ENCODE data around the gene LYL1. TPM values are rescaled to one million over a fixed set of nuclear protein-coding genes. Genes with fewer than 3 reads are reported as not detected.

Gene LYL1
- total RNA-seq, 8 experiments from 2014 or later: 0.11 to 1.3 (median 0.58) TPM; not detected in 1

DNA sequence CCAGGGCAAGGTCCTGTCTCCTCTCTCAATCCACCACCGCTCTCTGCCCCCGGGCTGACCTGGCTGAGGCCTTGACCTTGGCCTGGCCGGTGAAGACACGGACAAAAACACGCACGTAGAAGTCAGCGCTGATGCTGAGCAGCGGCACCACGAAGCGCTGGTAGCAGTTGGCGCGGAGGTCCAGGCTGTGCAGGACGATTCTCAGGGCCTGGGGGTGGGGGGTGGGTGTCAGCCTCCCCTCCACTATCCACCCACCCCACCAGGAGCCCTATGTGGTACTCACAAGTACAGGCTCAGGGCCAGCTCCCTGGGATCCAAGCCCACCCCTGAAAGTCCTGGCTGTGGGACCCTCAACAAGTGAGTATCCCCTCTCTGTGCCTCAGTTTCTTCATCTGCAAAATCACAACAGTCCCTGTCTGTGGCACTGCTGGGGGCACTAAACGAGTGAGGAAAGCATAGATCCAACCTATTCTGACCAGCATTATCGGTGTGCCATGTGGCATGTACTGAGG is 7.5 kb upstream of the LYL1 start:
- in situ Hi-C loops (cut with MboI; ENCODE audit: low pct_unique_long_range_greater_than_20kb in 2 of 9, low sequenced_read_pairs in 9 of 9, unreplicated experiment in 9 of 9): no loop called here
- ATAC-seq (replicated peaks in 6 of 8): peak in 1 of 8 experiments; percentile 11
- no peaks in the 10 kb centered on the region for H3K4me1 ChIP-seq (replicated peaks in 1 of 2)
- no peak overlapping the region for H3K27ac ChIP-seq
- H3K4me3 ChIP-seq: no peak overlapping the region
- 90 to 95% methylated on average over 2 to 7 of the region's 15 CpGs; no CpG with 5 or more reads in 8 of the 10 experiments for WGBS, 10 experiments

DNA sequence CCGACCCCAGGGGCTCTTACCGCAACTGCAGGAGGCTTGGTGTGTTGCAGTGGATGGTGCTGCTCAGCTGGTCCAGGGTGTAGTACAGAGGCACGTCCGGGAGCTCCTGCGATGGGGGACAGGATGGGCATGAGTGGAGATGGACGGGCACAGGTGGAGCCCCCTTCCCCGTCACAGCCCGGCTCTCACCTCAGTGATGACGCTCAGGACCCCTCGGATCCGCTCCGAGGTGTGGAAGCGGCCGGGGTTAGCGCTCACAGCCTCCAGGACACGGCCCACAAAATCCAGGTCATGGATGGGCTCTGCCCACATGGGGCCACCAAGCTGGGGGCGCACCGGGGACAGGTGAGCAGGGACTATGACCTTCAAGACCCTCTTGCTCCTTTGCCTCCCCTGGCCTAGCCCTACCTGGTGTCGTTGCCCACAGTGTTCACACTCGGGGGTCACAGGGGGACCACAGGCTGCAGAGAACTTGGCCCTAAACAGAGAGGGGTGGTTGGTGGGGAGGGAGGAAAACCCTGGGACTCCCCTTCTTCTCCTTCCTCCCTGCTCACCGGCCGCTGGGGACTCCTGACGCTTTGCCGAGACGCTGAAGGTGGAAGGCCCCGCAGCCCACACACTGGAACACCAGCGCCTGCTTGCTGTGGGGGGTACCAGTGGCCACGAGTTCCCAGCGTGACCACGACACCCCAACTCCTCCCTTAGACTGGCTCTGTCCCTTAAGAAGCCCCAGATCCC is 6.9 kb upstream of the LYL1 start:
- H3K27ac ChIP-seq: no peak overlapping the region
- in situ Hi-C loops (cut with MboI; ENCODE audit: low pct_unique_long_range_greater_than_20kb in 2 of 9, low sequenced_read_pairs in 9 of 9, unreplicated experiment in 9 of 9): no loop called here
- H3K4me3 ChIP-seq: no peak overlapping the region
- H3K4me1 ChIP-seq (replicated peaks in 1 of 2): no peaks in the 10 kb centered on the region
- WGBS, 10 experiments: 89 to 100% (median 96%) methylated on average over 1 to 12 of the region's 30 CpGs; no CpG with 5 or more reads in 3 of the 10 experiments
- ATAC-seq (replicated peaks in 6 of 8): peak in 5 of 8 experiments; percentile 7 to 22 (median 13)

DNA sequence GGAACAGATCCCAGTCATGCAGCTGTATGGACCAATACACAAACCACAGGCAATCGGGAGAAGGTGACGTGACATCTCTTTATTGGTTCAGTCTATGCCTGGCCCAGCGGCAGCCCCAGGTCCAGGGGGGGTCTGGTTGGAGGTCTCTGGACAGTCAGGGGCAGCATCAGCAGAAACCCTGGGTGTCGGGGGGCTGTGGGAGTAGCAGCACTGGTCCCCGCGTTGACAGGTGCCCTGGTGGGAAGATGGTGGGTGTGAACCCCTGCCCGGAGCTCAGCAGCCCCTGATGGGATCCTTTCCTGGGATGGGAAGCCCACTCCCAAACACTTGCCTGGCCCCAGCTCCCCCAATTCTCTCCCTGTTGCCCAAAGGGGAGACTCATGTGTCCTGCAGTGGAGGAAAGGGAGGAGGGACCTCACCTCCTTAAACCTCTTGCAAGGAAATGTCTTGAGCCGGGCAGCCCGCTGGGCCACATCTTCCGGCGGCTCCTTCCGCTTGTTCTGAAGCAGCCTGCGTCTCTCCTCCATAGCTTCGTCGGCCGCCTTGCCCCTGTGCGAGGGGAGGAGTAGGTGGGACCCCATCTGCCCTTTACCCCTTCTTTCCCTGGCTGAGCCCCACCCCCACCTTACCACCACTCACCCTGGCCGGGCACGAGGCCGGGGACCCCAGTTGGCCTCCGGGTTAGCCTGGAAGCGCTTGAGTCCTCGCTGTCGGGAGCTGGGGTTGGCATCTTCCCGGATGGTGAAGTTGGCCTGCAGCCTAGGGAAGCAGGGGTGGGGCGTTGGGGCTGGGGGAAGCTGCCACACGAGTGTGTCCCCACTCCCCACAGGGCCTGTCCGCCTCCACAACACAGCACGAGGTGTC is 2.4 kb upstream of the LYL1 start:
- WGBS, 10 experiments: 80 to 93% methylated on average over 1 to 3 of the region's 29 CpGs; no CpG with 5 or more reads in 8 of the 10 experiments
- peaks cover 0 to 5% of the 10 kb centered on the region in 2 donors for H3K4me1 ChIP-seq (replicated peaks in 1 of 2)
- H3K4me3 ChIP-seq: no peak overlapping the region
- in situ Hi-C loops (cut with MboI; ENCODE audit: low pct_unique_long_range_greater_than_20kb in 2 of 9, low sequenced_read_pairs in 9 of 9, unreplicated experiment in 9 of 9): no loop called here
- H3K27ac ChIP-seq: no peak overlapping the region
- peak in 1 of 8 experiments; percentile 2 for ATAC-seq (replicated peaks in 6 of 8)

DNA sequence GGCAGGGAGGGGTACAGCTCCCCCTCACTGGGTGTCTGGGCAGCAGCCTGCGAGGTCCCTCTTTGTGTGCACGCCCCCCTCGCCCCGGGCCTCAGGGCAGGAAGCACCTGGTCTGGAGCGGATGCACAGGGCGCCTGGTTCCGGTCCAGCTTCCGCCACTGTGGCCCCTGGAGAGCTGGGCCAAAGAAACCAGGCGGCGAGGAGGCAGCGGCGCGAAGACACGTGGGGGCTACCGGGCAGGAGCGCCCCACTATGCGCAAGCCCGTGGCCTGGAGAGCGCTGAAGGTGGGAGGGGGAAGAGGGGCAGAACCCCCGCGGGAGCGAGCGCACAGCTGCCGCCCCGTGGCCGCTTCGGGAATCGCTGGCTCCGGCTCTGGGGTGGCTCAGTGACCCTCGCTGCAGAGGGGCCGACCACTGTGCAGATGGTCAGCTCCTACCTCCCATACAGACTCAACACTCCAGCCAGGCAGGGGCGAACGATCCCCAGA is 1.7 kb upstream of the LYL1 start:
- Histone ChIP-seq H3K4me3 (no peak overlapping the region), H3K4me1 (replicated peaks in 1 of 2) (peaks cover 0 to 5% of the 10 kb centered on the region in 2 donors), H3K27ac (no peak overlapping the region)
- in situ Hi-C loops (cut with MboI; ENCODE audit: low pct_unique_long_range_greater_than_20kb in 2 of 9, low sequenced_read_pairs in 9 of 9, unreplicated experiment in 9 of 9): no loop called here
- 80 to 100% (median 94%) methylated on average over 1 to 4 of the region's 33 CpGs; no CpG with 5 or more reads in 6 of the 10 experiments for WGBS, 10 experiments
- ATAC-seq (replicated peaks in 6 of 8): peak in 4 of 8 experiments; percentile 5 to 21 (median 6)

DNA sequence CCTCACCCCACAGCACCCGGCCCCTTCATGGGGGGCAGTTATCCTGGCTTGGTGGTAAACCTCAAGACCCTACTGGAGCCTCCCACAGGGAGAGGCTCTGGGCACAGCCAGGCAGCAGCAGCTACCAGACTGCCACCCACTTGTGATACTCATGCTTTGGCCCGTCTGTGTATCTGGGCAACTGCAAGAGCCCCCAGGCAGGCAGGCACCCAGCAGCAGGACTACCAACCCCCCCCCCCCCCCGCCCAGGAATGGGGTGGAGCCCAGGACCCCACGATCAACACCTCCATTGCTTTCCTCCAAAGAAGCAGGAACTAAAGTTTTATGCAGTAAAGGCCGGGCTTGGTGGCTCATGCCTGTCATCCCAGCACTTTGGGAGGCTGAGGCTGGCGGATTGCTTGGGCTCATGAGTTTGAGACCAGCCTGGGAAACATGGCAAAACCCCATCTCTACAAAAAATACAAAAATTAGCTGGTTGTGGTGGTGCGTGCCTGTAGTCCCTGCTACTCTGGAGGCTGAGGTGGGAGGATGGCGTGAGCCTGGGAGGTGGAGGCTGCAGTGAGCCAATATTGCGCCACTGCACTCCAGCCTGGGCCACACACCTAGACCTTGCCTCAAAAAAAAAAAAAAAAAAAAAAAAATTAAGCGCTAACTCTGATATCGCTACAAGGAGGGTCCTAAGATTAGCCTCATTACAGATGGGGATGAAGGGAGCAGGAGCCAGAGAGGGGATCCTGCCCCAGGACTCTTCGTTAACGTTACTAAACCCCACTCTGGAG is 1.1 kb upstream of the LYL1 start:
- ATAC-seq (replicated peaks in 6 of 8): no peak
- in situ Hi-C loops (cut with MboI; ENCODE audit: low pct_unique_long_range_greater_than_20kb in 2 of 9, low sequenced_read_pairs in 9 of 9, unreplicated experiment in 9 of 9): no loop called here
- 64 to 100% (median 94%) methylated on average over 1 to 5 of the region's 13 CpGs; no CpG with 5 or more reads in 6 of the 10 experiments for WGBS, 10 experiments
- peaks cover 0 to 5% of the 10 kb centered on the region in 2 donors for H3K4me1 ChIP-seq (replicated peaks in 1 of 2)
- no peak overlapping the region for H3K27ac ChIP-seq
- no peak overlapping the region for H3K4me3 ChIP-seq

DNA sequence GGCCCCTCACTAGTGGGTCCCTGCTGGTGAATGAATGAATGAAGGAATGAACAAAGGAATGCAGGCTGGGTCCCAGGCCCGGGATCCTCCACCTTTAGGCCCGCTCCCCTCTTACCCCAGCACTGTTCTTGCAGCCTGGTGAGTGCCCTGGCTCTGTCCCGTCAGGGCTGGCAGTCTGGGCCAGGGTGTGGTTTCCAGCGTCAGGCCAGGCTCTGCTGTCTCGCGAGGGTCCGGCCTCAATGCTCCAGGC is 317 bp downstream of the LYL1 start:
- peaks cover 0 to 5% of the 10 kb centered on the region in 2 donors for H3K4me1 ChIP-seq (replicated peaks in 1 of 2)
- WGBS, 10 experiments: 40 to 73% (median 51%) methylated on average over 1 to 3 of the region's 7 CpGs; no CpG with 5 or more reads in 7 of the 10 experiments
- in situ Hi-C loops (cut with MboI; ENCODE audit: low pct_unique_long_range_greater_than_20kb in 2 of 9, low sequenced_read_pairs in 9 of 9, unreplicated experiment in 9 of 9): no loop called here
- peak in 6 of 8 experiments; percentile 7 to 72 (median 52) for ATAC-seq (replicated peaks in 6 of 8)
- H3K27ac ChIP-seq: no peak overlapping the region
- H3K4me3 ChIP-seq: no peak overlapping the region

DNA sequence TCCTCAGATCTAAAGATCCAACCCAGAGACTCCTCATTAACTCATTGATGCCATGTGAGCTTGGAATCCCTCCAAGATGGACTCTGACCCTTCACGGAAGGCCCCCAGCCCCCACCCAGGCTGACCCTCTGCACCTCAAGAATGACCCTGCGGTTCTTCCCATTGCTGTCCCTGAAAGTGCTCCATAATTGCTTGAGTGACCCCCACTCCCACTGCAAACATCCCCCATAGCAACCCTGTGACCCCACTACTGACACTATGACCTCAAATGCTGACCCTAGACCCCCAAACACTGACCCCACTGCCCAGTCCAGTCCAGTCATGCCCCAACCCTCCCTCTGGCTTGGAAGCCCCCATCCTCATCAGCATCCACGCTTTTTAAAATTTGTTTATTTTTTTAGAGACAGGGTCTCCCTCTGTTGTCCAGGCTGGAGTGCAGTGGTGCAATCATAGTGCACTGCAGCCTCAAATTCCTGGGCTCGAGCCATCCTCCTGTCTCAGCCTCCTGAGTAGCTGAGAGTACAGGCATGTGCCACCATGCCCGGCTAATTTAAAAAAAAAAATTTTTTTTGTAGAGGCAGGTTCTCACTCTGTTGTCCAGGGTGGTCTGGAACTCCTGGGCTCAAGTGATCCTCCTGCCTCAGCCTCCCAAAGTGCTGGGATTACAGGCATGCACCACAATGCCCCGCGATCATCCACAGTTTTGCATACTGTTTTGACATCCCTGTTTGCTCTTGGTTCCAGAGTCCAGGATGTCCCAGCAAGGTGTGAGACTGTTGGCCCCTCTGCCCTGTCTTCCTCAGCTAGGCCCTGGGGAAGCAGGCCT is 855 bp downstream of the LYL1 start:
- Histone ChIP-seq H3K4me3 (no peak overlapping the region), H3K27ac (no peak overlapping the region), H3K4me1 (replicated peaks in 1 of 2) (peaks cover 0 to 5% of the 10 kb centered on the region in 2 donors)
- 60 to 100% (median 87%) methylated on average over 1 to 5 of the region's 7 CpGs; no CpG with 5 or more reads in 4 of the 10 experiments for WGBS, 10 experiments
- no peak for ATAC-seq (replicated peaks in 6 of 8)
- in situ Hi-C loops (cut with MboI; ENCODE audit: low pct_unique_long_range_greater_than_20kb in 2 of 9, low sequenced_read_pairs in 9 of 9, unreplicated experiment in 9 of 9): no loop called here

DNA sequence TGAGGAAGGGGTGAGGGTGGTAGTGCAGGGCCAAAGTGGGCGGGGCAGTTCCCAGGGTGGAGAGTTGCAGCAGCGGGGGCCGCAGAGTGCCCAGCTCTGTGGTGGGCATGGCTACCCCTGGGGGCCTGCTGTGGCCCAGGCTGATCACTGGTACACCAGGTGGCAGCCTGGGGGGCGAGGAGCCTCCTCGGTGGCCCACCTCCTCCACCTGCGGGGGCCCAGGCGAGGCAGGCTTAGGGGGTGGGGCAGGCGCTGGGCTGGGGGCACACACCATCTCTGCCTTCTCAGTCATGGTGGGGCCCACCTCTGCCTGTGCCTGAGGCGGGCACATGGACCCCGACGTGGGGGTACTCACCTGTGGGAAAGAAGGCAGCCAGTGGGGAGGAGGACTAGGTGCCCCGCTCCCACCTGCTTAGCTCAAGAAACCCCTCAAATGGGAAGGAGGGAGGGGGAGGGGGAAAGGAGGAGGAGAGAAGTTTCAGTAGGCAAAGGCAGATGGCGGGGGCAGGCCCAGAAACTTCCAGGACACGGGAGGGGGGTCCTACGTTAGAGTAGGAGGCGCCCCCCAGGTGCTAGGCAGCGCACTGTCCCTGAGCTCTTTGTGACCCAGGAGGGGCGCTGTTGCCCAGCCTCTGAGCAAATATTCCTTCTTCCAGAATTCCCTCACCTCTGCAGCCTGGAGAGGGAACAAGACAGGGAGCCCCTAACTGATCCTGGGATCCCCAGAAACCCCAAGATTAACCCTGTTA is 1.6 kb downstream of the LYL1 start:
- peaks cover 3 to 12% of the 10 kb centered on the region in 2 donors for H3K4me1 ChIP-seq (replicated peaks in 1 of 2)
- H3K27ac ChIP-seq: no peak overlapping the region
- ATAC-seq (replicated peaks in 6 of 8): no peak

DNA sequence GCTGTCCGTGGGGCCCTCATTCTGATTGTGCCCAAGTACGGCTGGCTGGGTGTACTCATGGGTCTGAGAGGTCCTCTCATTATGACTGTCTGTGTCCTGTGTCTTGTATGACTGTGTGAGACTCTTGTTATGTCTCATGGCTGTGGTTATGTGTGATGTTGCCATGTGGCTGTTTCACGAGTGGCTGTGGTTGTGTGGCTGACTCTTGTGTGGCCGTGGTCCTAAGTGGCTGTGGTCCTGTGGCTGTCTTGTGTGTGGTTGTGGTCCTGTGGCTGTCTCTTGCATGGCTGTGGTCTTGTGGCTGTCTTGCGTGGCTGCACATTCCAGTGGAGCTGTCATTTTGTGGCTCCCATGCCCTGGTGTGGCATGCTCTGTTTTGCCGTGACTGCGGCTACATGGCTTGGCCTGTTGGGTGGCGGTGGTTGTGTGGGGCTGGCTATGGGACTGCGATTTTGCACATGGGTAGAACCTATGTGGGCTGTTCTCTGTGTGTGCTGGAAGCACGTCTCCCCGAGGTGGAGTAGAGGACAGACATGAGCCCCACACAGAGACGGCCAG is 2.5 kb downstream of the LYL1 start:
- H3K4me1 ChIP-seq (replicated peaks in 1 of 2): peaks cover 6 to 21% of the 10 kb centered on the region in 2 donors
- 62 to 100% (median 80%) methylated on average over 1 to 6 of the region's 12 CpGs; no CpG with 5 or more reads in 6 of the 10 experiments for WGBS, 10 experiments
- in situ Hi-C loops (cut with MboI; ENCODE audit: low pct_unique_long_range_greater_than_20kb in 2 of 9, low sequenced_read_pairs in 9 of 9, unreplicated experiment in 9 of 9): no loop called here
- no peak overlapping the region for H3K27ac ChIP-seq
- ATAC-seq (replicated peaks in 6 of 8): no peak
- no peak overlapping the region for H3K4me3 ChIP-seq

More for the DNA sequence above, 1.6 kb downstream of the LYL1 start:
- WGBS, 10 experiments: 68% methylated on average over 3 of the region's 18 CpGs; no CpG with 5 or more reads in 9 of the 10 experiments
- in situ Hi-C loops (cut with MboI; ENCODE audit: low pct_unique_long_range_greater_than_20kb in 2 of 9, low sequenced_read_pairs in 9 of 9, unreplicated experiment in 9 of 9): no loop called here
- no peak overlapping the region for H3K4me3 ChIP-seq

DNA sequence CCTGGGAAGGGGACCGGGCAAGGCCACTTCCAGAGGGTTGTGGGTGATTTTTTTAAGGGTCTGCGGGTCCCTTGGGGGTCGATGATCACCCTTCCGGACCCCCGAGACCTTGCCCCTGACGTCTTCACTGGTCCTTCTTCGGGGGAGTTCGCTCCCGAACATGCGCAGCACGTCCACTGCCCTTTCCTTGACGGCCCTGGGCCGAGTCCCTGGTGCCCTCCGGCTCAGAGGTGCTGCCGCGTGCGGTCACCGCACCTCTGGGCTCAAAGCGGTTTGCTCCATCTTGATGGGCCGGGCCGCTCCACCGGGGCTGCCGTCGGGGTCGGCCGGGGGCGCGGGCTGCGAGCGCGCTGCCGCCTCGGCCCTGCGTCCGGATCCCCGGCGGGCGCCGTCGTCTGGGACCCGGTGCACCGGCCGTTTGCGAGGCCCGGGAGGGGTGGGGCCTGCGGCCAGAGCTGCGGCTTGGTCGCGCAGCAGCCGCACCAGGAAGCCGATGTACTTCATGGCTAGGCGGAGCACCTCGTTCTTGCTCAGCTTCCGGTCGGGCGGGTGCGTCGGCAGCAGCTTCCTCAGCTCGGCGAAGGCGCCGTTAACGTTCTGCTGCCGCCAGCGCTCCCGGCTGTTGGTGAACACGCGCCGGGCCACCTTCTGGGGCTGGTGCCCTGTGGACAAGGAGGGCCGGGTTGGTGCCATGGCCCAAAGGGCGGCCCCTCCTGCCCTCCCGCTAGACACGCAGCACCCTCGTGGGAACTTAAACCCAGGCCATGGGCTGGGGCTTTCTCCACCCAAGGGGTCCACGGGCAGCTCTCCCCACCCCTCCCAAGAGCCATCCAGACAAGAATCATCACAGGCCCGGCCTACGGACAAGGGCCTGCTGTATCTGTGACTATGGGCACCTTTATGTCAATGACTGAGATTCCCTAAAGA is 3.3 kb downstream of the LYL1 start:
- in situ Hi-C loops (cut with MboI; ENCODE audit: low pct_unique_long_range_greater_than_20kb in 2 of 9, low sequenced_read_pairs in 9 of 9, unreplicated experiment in 9 of 9): loop anchor here (10.0 to 25.0 kb wide), 3 partner anchors 112 to 125 kb away; partner anchors contain the start of gene NFIX (in 2 of the 9)
- Histone ChIP-seq H3K4me3 (no peak overlapping the region), H3K4me1 (replicated peaks in 1 of 2) (peaks cover 8 to 29% of the 10 kb centered on the region in 2 donors), H3K27ac (no peak overlapping the region)
- 0 to 50% (median 3%) methylated on average over 2 to 13 of the region's 77 CpGs; no CpG with 5 or more reads in 6 of the 10 experiments for WGBS, 10 experiments
- peak in 2 of 8 experiments; percentile 2 to 11 for ATAC-seq (replicated peaks in 6 of 8)
